GM12864 (cell line): ENCODE data around the gene SHH.

Experiments
- DNase-seq: peaks from one replicate; pipeline ENCODE4 v3.0.0-alpha.2; 2011; ENCODE audit warnings: low read depth
- H3K4me3 ChIP-seq: 2 replicates; pipeline ENCODE4 v1.5.1; 2011; ENCODE audit warnings: mild to moderate bottlenecking, low read depth, low read length, control low read depth
- TF ChIP-seq, protein P1 (sequence below): IDR thresholded peaks from 2 replicates; pipeline ENCODE4 v1.5.1; 2011; ENCODE audit warnings: low read depth, mild to moderate bottlenecking, moderate library complexity, low read length, control low read depth, inconsistent platforms; ENCODE audit errors: missing control alignments

SHH gene

DNA sequence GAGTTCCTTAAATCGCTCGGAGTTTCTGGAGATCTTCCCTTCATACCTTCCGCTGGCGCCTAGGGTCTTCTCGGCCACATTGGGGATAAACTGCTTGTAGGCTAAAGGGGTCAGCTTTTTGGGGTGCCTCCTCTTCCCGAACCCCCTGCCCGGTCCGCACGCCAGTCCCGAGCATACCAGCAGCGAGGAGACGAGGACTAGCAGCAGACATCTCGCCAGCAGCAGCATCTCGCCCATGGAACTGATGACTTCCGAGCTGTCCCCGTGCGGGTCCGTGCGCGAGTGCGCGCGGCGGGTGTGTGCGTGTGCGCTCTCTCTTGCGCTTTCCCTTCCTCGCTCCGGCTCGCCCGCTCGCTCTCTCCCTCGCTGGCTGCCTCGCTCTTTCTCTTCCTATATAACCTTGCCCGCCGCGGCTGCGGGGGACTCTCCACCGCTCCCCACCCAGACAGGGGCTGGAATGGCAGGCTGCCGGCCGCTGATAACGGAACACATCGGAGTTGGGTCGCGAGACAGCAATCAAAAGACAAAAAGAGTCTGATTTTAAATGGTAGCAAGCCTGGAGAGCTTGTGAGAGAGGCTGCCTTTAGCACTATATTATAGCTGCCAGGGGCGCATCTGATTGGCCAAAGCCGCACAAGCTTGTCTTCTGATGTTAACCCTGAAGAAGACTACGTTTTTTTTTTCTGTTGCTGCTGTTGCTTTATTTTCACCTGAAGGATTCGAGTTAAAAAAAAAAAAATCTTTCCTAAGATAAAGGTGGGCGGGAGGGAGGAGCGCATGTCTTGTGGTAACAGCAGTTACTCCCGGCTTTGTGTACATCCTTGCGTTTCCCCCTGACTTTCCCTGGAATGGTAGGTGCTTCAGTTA, at the start of gene SHH:
SHH (minus strand) TSS at position 569 of the 867 bp plus-strand sequence; CDS start at position 228, 341 bp downstream.
- DNase-seq = no peak
- no peak within 1 kb of the TSS for H3K4me3 ChIP-seq
- TF ChIP-seq, protein P1, sequence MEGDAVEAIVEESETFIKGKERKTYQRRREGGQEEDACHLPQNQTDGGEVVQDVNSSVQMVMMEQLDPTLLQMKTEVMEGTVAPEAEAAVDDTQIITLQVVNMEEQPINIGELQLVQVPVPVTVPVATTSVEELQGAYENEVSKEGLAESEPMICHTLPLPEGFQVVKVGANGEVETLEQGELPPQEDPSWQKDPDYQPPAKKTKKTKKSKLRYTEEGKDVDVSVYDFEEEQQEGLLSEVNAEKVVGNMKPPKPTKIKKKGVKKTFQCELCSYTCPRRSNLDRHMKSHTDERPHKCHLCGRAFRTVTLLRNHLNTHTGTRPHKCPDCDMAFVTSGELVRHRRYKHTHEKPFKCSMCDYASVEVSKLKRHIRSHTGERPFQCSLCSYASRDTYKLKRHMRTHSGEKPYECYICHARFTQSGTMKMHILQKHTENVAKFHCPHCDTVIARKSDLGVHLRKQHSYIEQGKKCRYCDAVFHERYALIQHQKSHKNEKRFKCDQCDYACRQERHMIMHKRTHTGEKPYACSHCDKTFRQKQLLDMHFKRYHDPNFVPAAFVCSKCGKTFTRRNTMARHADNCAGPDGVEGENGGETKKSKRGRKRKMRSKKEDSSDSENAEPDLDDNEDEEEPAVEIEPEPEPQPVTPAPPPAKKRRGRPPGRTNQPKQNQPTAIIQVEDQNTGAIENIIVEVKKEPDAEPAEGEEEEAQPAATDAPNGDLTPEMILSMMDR = no peak

DNA sequence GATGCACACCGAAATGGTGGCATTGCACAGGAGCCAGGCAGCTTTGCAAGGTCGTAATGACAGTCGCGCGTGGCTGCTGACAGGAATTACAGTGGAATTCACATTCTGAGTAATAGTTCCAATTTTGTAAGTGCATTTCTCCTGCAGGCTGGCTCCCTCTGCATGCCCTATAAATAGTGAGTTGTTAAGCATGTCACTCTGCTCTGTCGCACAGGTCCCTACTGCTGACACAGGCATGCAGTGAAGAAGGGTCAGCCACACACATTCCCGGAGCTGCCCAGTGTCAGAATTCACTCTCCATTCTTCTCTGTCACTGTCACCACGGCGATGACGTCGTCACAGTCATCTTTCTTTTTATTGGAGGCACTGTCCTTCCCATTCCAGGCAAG, 49.2 kb upstream of the SHH start:
- TF ChIP-seq, protein P1 = no peak
- H3K4me3 ChIP-seq = no peak overlapping the region
- DNase-seq = no peak

DNA sequence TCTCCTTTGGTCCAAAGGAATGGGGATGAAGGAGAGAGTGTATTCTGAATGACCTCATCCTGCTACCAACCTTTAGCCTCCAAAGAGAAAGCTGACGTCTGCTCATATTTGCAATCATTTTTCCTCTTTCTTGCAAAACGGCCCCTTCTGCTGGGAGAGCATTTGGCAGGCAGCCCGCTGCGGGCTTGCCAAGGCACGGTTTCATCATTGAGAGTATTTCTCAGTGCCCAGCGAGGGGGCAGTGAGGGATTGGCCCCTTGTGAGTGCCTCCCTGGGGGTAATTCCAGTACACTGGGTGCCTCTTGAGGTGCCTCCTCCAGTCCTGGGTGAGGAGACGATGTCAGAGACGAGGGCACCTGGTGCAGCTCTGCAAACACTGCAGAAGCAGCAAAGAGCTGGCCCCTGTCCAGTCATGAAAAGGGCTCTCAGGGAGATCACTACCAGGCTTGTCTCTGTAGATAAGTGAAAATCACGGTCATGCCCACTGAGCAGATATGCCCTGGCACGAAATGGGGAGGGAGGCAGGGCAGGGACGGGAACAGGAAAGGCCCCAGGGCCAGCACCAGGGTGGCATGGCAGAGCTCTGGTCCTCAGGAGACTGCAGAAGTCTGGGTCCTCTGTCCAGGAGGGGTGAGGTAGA, 48.7 kb upstream of the SHH start:
- no peak overlapping the region for H3K4me3 ChIP-seq
- TF ChIP-seq, protein P1 = no peak
- no peak for DNase-seq

DNA sequence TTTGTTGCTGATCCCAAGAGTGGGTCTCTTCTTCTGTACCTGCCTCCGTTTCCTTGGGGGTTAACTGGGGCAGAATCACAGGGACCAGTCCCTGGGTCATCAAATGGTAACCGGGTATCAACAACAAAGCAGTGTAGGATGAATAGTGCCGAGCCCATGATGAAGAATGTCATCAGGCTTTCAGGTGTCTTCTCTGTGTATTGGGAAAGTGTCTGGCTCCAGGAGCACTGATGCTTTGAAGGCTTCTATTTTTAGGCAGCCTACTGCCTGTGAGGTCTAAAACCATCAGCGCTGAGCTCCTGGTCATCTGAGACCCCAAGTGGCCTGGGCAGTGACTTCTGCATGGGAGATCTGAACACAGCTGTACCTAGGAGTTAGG, 48.2 kb upstream of the SHH start:
- DNase-seq = no peak
- TF ChIP-seq, protein P1 = no peak
- no peak overlapping the region for H3K4me3 ChIP-seq

DNA sequence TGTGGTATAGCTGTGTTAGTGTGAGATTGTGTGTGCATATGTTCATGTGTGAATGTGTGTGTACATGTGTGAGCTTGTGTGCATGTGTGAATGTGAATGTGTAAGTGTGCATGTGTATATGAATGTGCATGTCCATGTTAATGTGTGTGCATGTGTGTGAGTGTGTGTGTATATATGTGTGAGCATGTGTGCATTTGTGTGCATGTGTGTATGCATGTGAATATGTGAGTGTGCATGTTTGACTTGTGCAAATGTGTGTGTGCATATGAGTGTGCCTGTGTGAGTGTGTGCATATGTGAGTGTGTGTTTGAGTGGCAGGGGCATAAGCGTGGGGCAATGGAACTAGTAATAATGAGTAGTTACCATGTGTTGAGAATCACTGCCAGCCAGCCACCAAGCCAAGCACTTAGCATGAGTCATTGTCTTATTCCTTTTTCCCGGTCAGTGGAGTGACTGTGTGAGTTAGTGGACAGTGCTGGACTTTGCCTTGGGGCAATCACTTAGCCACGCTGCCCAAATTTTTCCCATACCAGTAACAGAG, 46.3 kb upstream of the SHH start:
- DNase-seq = no peak
- no peak overlapping the region for H3K4me3 ChIP-seq
- TF ChIP-seq, protein P1 = no peak

DNA sequence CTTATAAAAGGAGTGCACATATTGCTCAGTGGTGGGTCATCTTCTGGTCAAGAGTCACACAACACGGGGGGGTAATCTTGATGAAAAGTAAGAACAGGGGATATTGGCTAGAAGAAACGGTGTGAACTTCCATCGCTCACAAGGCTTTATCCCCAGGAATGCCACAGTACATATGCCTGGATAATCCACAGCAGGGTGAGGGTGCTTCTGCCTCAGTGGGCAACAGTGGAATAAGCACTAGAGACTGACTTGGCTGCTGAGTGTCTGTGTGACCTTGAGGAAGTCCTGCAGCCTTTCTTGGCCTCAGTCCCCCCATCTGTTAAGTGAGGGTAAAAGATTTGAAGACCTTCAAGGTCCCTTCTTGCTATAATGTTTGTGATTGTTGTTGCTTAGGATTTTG, 44.9 kb upstream of the SHH start:
- TF ChIP-seq, protein P1 = no peak
- DNase-seq = no peak
- H3K4me3 ChIP-seq = no peak overlapping the region
